Fibroblast of pulmonary artery (primary cell): Measurements from ENCODE around the gene CALCOCO1.

ENCODE experiments used
- DNase-seq: peaks from one replicate; pipeline ENCODE4 v3.0.0-alpha.2; 2010; ENCODE audit warnings: low read depth
- H3K4me3 ChIP-seq: replicated peaks from 2 replicates; pipeline ENCODE4 v1.5.1; 2011; ENCODE audit warnings: low read depth, mild to moderate bottlenecking, control low read depth, low read length, moderate library complexity
- CTCF ChIP-seq: IDR thresholded peaks from 2 replicates; pipeline ENCODE4 v1.5.1; 2011; ENCODE audit warnings: mild to moderate bottlenecking, control low read depth, low read length, inconsistent platforms; ENCODE audit errors: missing control alignments

The CALCOCO1 gene

GRCh38 chr12:53695152-53696145, 31.8 kb downstream of the CALCOCO1 start:
- DNase-seq = peak; percentile 69
- peak overlapping the region; percentile 25 for H3K4me3 ChIP-seq
- TF ChIP-seq CTCF = peak; percentile 0

GRCh38 chr12:53694756-53695151, 32.5 kb downstream of the CALCOCO1 start:
- no peak overlapping the region for H3K4me3 ChIP-seq
- no peak for DNase-seq
- TF ChIP-seq CTCF = no peak

- no peak for DNase-seq
- no peak overlapping the region for H3K4me3 ChIP-seq
- no peak for TF ChIP-seq CTCF
Measured at GRCh38 chr12:53688134-53688533, 39.1 kb downstream of the CALCOCO1 start.

GRCh38 chr12:53686436-53686835, 40.8 kb downstream of the CALCOCO1 start:
- no peak for DNase-seq
- no peak for TF ChIP-seq CTCF
- no peak overlapping the region for H3K4me3 ChIP-seq

- TF ChIP-seq CTCF = no peak
- H3K4me3 ChIP-seq = no peak overlapping the region
- DNase-seq = no peak
Measured at GRCh38 chr12:53684654-53685220, 42.5 kb downstream of the CALCOCO1 start.

GRCh38 chr12:53683983-53684382, 43.3 kb downstream of the CALCOCO1 start:
- DNase-seq = no peak
- TF ChIP-seq CTCF = no peak
- H3K4me3 ChIP-seq = no peak overlapping the region
